ENCODE measurements around the gene FMN1. TPM values are rescaled to one million over a fixed set of nuclear protein-coding genes. Genes with fewer than 3 reads are reported as not detected.

Gene FMN1
- total RNA-seq, 1 experiment from 2014 or later, result 0.37 TPM

GRCh38 chr15:33047077-33047476 is 147.4 kb downstream of the FMN1 start:
- CTCF ChIA-PET, result no interaction called here
- intact Hi-C loops (cut with micrococcal nuclease; ENCODE audit: unreplicated experiment), result no loop called here

GRCh38 chr15:33046329-33046728 is 148.2 kb downstream of the FMN1 start:
- intact Hi-C loops (cut with micrococcal nuclease; ENCODE audit: unreplicated experiment), result no loop called here
- no peak for DNase-seq (ENCODE audit: low spot score)
- Histone ChIP-seq H3K9me3 (ENCODE audit: low read depth, low read length, poor library complexity, severe bottlenecking) (peaks cover 24% of the 10 kb centered on the region), H3K27ac (ENCODE audit: low read depth, low read length, poor library complexity, severe bottlenecking) (no peak overlapping the region), H3K27me3 (replicated peaks; ENCODE audit: insufficient read depth, low read depth, low read length, poor library complexity) (no peaks in the 10 kb centered on the region), H3K4me1 (ENCODE audit: insufficient read depth, low read length, poor library complexity, severe bottlenecking) (no peaks in the 10 kb centered on the region), H3K36me3 (ENCODE audit: insufficient read depth, low read length, poor library complexity, severe bottlenecking) (no peaks in the 10 kb centered on the region), H3K4me3 (ENCODE audit: low read depth, low read length, poor library complexity, severe bottlenecking) (no peak overlapping the region)
- BruUV-seq (replicated peaks), result no TSS peak
- CTCF ChIA-PET, result no interaction called here
- TF ChIP-seq CTCF (conservative IDR thresholded peaks at IDR 0.05; ENCODE audit: low read depth, low read length), result no peak
- TF ChIP-seq EZH2 (IDR thresholded peaks at IDR 0.05; ENCODE audit: borderline replicate concordance, low read depth, low read length, poor library complexity, severe bottlenecking), result no peak
- POLR2A ChIA-PET (ENCODE audit: low non-redundant PET), result no interaction called here

More at GRCh38 chr15:33047077-33047476, 147.4 kb downstream of the FMN1 start:
- no peak overlapping the region for H3K4me3 ChIP-seq (ENCODE audit: low read depth, low read length, poor library complexity, severe bottlenecking)
- H3K27ac ChIP-seq (ENCODE audit: low read depth, low read length, poor library complexity, severe bottlenecking), result no peak overlapping the region
- POLR2A ChIA-PET (ENCODE audit: low non-redundant PET), result no interaction called here
- H3K36me3 ChIP-seq (ENCODE audit: insufficient read depth, low read length, poor library complexity, severe bottlenecking), result no peaks in the 10 kb centered on the region
- H3K4me1 ChIP-seq (ENCODE audit: insufficient read depth, low read length, poor library complexity, severe bottlenecking), result no peaks in the 10 kb centered on the region
- TF ChIP-seq EZH2 (IDR thresholded peaks at IDR 0.05; ENCODE audit: borderline replicate concordance, low read depth, low read length, poor library complexity, severe bottlenecking) (no peak), CTCF (conservative IDR thresholded peaks at IDR 0.05; ENCODE audit: low read depth, low read length) (no peak)
- DNase-seq (ENCODE audit: low spot score), result no peak
- peaks cover 24% of the 10 kb centered on the region for H3K9me3 ChIP-seq (ENCODE audit: low read depth, low read length, poor library complexity, severe bottlenecking)
- H3K27me3 ChIP-seq (replicated peaks; ENCODE audit: insufficient read depth, low read depth, low read length, poor library complexity), result no peaks in the 10 kb centered on the region
- BruUV-seq (replicated peaks), result no TSS peak

GRCh38 chr15:33045066-33045810 is 149.3 kb downstream of the FMN1 start:
- Histone ChIP-seq H3K9me3 (ENCODE audit: low read depth, low read length, poor library complexity, severe bottlenecking) (peaks cover 24% of the 10 kb centered on the region), H3K4me1 (ENCODE audit: insufficient read depth, low read length, poor library complexity, severe bottlenecking) (no peaks in the 10 kb centered on the region), H3K4me3 (ENCODE audit: low read depth, low read length, poor library complexity, severe bottlenecking) (no peak overlapping the region), H3K27ac (ENCODE audit: low read depth, low read length, poor library complexity, severe bottlenecking) (no peak overlapping the region), H3K27me3 (replicated peaks; ENCODE audit: insufficient read depth, low read depth, low read length, poor library complexity) (no peaks in the 10 kb centered on the region), H3K36me3 (ENCODE audit: insufficient read depth, low read length, poor library complexity, severe bottlenecking) (no peaks in the 10 kb centered on the region)
- TF ChIP-seq EZH2 (IDR thresholded peaks at IDR 0.05; ENCODE audit: borderline replicate concordance, low read depth, low read length, poor library complexity, severe bottlenecking), result no peak
- no peak for TF ChIP-seq CTCF (conservative IDR thresholded peaks at IDR 0.05; ENCODE audit: low read depth, low read length)
- CTCF ChIA-PET, result interaction anchor here (0.6 kb wide), 1 partner anchor 54 kb away, joined by 8 read pairs; no protein-coding TSS in a partner anchor
- peak; percentile 24 for DNase-seq (ENCODE audit: low spot score)
- BruUV-seq (replicated peaks), result no TSS peak
- intact Hi-C loops (cut with micrococcal nuclease; ENCODE audit: unreplicated experiment), result no loop called here
- POLR2A ChIA-PET (ENCODE audit: low non-redundant PET), result no interaction called here

All from A673 (cell line).